Astrocyte of the spinal cord (primary cell): ENCODE results near the gene PSKH1.

Experiments used
- DNase-seq: peaks from one replicate; pipeline ENCODE4 v3.0.0; 2011; ENCODE audit warnings: low read depth, low spot score
- H3K4me3 ChIP-seq: 2 replicates; pipeline ENCODE4 v1.5.1; 2011; ENCODE audit warnings: low read depth, mild to moderate bottlenecking, low read length, moderate library complexity
- CTCF ChIP-seq: IDR thresholded peaks from 2 replicates; pipeline ENCODE4 v1.5.1; 2012; ENCODE audit warnings: low read depth, mild to moderate bottlenecking, low read length, inconsistent platforms
- in situ Hi-C: cut with HindIII; loops from 2 replicates; pipeline ENCODE4 v1.10.0; 2017; ENCODE audit warnings: low sequenced_read_pairs

Gene PSKH1

GRCh38 chr16:67946966-67947558, 54.0 kb downstream of the PSKH1 start:
- H3K4me3 ChIP-seq, result no peak overlapping the region
- DNase-seq, result no peak
- in situ Hi-C loops, result no loop called here
- TF ChIP-seq CTCF, result no peak

DNA sequence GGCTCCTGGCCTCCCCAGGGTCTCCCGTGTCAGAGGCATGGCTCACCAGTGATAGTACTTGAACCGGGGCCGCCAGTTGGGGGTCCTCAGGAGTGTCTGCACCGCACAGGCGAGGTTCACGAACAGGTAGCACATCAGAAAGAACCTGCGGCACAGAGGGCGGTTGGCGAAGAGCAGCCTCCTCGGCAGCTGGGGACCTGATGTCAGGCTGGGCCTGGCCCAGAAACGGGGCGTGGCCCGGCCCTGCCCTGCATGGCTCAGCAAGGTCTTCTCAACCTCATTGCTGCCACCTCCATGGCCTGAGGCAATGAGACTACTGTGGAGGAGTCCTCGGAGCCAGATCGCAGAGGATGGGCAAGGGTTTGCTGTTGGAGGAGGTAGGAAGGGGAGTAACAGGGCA, 55.0 kb downstream of the PSKH1 start:
- TF ChIP-seq CTCF, result no peak
- in situ Hi-C loops, result no loop called here
- no peak overlapping the region for H3K4me3 ChIP-seq
- DNase-seq, result no peak

DNA sequence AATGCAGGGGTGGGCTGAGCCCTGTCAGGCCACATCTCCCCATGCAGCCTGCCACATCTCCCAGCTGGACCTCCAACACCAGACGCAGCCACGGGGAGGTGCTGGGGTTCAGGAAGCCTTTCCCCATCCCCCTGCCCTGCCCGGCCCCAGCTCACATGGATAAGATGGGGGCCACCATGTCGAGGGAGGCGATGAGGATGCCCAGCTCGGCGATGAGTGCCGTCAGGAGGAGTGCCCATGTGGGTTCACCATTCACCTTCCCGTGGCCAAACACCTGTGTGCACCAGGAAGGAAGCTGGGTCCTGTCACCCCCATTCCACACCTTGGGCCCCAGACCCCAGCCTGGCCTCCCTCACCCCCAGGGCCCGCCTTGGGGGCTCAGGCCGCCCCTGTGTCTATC, 56.6 kb downstream of the PSKH1 start:
- in situ Hi-C loops, result no loop called here
- DNase-seq, result no peak
- no peak for TF ChIP-seq CTCF
- H3K4me3 ChIP-seq, result no peak overlapping the region

DNA sequence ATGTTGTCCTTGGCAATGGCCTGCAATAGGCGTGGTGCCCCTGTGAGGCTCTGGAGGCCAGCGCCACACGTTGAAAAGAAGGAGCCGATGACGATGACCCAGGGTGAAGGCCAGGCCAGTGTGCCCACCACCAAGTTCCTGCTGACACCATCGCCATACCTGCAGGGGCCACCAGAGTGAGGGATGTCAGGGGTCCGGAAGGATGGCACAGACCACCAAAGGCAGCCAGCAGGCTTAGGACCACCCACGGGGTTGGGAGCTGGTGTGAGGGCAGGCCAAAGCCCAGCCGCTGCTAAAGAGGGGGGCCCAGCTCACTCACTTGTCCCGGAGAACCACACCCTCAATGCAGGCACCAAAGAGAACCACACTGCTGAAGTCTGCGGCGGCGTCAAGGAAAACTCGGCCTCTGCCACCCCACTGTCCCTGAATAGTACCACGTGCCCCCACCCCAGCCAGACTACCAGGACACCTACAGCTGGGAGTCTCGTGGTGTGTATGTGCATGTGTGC, 57.3 kb downstream of the PSKH1 start:
- TF ChIP-seq CTCF, result no peak
- in situ Hi-C loops, result no loop called here

GRCh38 chr16:67951485-67951884, 58.4 kb downstream of the PSKH1 start:
- no peak overlapping the region for H3K4me3 ChIP-seq
- no peak for TF ChIP-seq CTCF
- no peak for DNase-seq
- in situ Hi-C loops, result no loop called here

More for the DNA sequence above, 57.3 kb downstream of the PSKH1 start:
- DNase-seq, result no peak
- H3K4me3 ChIP-seq, result no peak overlapping the region

GRCh38 chr16:67953641-67954375, 60.8 kb downstream of the PSKH1 start:
- DNase-seq, result no peak
- H3K4me3 ChIP-seq, result no peak overlapping the region
- no peak for TF ChIP-seq CTCF
- in situ Hi-C loops, result no loop called here
